HG03108 (cell line): ENCODE measurements around the gene RAB31.
"Not testable (repeated sequence)": the region's sequence is repeated elsewhere in the genome, so short reads cannot be mapped to it uniquely, and the experiment has no call there.

Experiments
- ATAC-seq: cut with Tn5 transposase; IDR thresholded peaks from one replicate; pipeline ENCODE4 v1.9.1; 2021; ENCODE audit warnings: moderate library complexity; ENCODE audit not compliant: unreplicated experiment

Gene RAB31

DNA sequence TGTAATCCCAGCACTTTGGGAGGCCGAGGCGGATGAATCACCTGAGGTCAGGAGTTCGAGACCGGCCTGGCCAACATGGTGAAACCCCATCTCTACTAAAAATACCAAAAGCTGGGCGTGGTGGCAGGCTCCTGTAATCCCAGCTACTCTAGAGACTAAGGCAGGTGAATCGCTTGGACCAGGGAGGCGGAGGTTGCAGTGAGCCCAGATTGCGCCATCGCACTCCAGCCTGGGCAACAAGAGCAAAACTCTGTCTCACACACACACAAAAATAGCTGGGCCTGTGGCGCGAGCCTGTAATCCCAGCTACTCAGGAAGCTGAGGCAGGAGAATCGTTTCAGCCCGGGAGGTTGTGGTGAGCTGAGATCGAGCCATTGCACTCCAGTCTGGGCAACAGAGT is 194.2 kb downstream of the RAB31 start:
- not testable (repeated sequence) for ATAC-seq

GRCh38 chr18:9902832-9903231 is 194.7 kb downstream of the RAB31 start:
- no peak for ATAC-seq

- no peak for ATAC-seq
These were observed 197.4 kb downstream of the RAB31 start for GRCh38 chr18:9905401-9905922.

- no peak for ATAC-seq
These were observed 198.4 kb downstream of the RAB31 start for GRCh38 chr18:9906481-9906880.

DNA sequence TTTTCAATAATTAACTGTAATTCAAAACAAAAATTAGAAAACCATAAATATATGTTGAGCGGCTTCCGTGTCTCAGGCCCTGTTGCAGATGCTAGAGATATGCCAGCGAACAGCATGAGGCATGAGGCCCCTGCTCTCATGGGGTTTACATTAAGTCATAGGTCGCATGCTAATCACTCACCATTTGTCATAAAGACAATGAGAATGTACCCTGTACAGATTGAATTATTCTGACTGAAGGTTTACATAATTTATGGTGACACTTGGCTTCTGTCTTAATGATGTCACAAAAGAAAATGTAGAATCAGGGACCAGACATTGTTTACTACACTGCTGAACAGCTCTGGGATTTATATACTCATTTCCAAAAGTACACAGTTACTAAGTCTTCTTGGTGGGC is 199.8 kb downstream of the RAB31 start:
- no peak for ATAC-seq

DNA sequence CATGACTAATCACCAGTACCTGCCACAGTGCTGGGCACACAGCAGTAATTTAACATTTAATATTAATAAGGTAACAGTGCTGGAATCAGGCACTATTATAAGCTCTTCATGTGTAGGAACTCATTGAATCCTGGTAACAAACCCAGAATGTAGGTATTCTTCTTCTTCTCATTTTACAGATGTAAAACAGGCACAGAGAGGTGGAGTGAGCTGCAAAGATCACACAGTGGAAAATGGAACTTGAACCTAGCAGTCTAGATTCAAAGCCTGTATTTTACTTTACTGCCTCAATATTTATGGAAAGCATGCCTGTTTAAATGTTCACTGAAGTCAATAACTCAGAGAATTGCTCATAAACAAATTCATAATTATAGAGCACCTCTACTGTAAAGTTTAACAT is 202.0 kb downstream of the RAB31 start:
- ATAC-seq = no peak

DNA sequence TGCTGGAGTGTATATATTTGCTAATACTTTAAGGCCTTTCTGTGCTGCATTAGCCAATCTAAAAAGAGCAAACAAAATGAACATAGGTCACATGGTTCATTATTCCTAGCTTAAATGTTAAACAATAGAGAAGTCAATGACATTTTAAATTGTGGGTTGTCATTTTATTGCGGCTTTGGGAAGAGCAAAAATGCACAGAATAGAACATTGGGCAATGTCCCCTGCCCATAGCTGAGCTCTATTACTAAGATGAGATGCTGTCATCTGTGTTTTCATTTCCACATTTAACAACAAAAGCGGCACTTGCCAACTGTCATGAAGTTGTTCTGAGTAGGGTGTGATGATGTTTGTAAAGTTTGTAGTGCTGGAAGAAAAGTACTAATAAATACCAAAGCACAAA is 202.6 kb downstream of the RAB31 start:
- no peak for ATAC-seq

- ATAC-seq = no peak
These were observed 203.1 kb downstream of the RAB31 start for GRCh38 chr18:9911226-9911625.
